ENCODE results near the gene ZNF831. TPM values are rescaled to one million over a fixed set of nuclear protein-coding genes. Genes with fewer than 3 reads are reported as not detected.

Gene ZNF831
- total RNA-seq, 1 donor = not detected

GRCh38 chr20:59291740-59292383 lies 128.2 kb downstream of the ZNF831 start:
- no peak overlapping the region for H3K4me3 ChIP-seq (ENCODE audit: low read depth, low read length)
- TF ChIP-seq CTCF (IDR thresholded peaks at IDR 0.05; ENCODE audit: insufficient read depth, low read depth, low read length) = no peak
- no peak for DNase-seq (ENCODE audit: low read depth)

- no peak for TF ChIP-seq CTCF (IDR thresholded peaks at IDR 0.05; ENCODE audit: insufficient read depth, low read depth, low read length)
- H3K4me3 ChIP-seq (ENCODE audit: low read depth, low read length) = no peak overlapping the region
- no peak for DNase-seq (ENCODE audit: low read depth)
Observed at GRCh38 chr20:59295531-59295930, 131.9 kb downstream of the ZNF831 start.

GRCh38 chr20:59297686-59298085 lies 134.1 kb downstream of the ZNF831 start:
- no peak for TF ChIP-seq CTCF (IDR thresholded peaks at IDR 0.05; ENCODE audit: insufficient read depth, low read depth, low read length)
- no peak overlapping the region for H3K4me3 ChIP-seq (ENCODE audit: low read depth, low read length)
- DNase-seq (ENCODE audit: low read depth) = no peak

GRCh38 chr20:59299945-59300332 lies 136.3 kb downstream of the ZNF831 start:
- no peak for DNase-seq (ENCODE audit: low read depth)
- no peak overlapping the region for H3K4me3 ChIP-seq (ENCODE audit: low read depth, low read length)
- no peak for TF ChIP-seq CTCF (IDR thresholded peaks at IDR 0.05; ENCODE audit: insufficient read depth, low read depth, low read length)

GRCh38 chr20:59300333-59301081 lies 136.9 kb downstream of the ZNF831 start, which contains the start of gene EDN3:
EDN3 (plus strand) TSS chr20:59300611; CDS start chr20:59300813, 202 bp downstream.
- H3K4me3 ChIP-seq (ENCODE audit: low read depth, low read length) = no peak within 1 kb of the TSS
- TF ChIP-seq CTCF (IDR thresholded peaks at IDR 0.05; ENCODE audit: insufficient read depth, low read depth, low read length) = no peak
- no peak for DNase-seq (ENCODE audit: low read depth)

GRCh38 chr20:59301343-59302007 lies 137.9 kb downstream of the ZNF831 start:
- TF ChIP-seq CTCF (IDR thresholded peaks at IDR 0.05; ENCODE audit: insufficient read depth, low read depth, low read length) = no peak
- no peak for DNase-seq (ENCODE audit: low read depth)
- H3K4me3 ChIP-seq (ENCODE audit: low read depth, low read length) = no peak overlapping the region

Measured in fibroblast of villous mesenchyme (primary cell).